RWPE2 (cell line): ENCODE results near the gene CFDP1.
"Not testable (repeated sequence)": the region's sequence is repeated elsewhere in the genome, so short reads cannot be mapped to it uniquely, and the experiment has no call there.

Source experiments
- ATAC-seq: fragments of 200-7000 bp; cut with Tn5 transposase; 3 replicates; pipeline ENCODE4 v1.9.1; 2021; ENCODE audit warnings: low read depth
- DNase-seq: peaks from one replicate; pipeline ENCODE4 v3.0.0-alpha.2; 2020; ENCODE audit warnings: low spot score
- H3K27ac ChIP-seq: fragments of 450-650 bp; 2 replicates; pipeline ENCODE4 v1.5.1; 2017; ENCODE audit warnings: mild to moderate bottlenecking; ENCODE audit not compliant: poor library complexity, severe bottlenecking
- H3K27me3 ChIP-seq: fragments of 250-450 bp; sonication (Bioruptor Pico); 2 replicates; pipeline ENCODE4 v1.5.1; 2021; ENCODE audit warnings: mild to moderate bottlenecking, moderate library complexity; ENCODE audit not compliant: insufficient read depth, poor library complexity, severe bottlenecking
- H3K36me3 ChIP-seq: fragments of 250-450 bp; sonication (Bioruptor Pico); 2 replicates; pipeline ENCODE4 v1.5.1; 2020; ENCODE audit warnings: low read depth, mild to moderate bottlenecking, moderate library complexity
- H3K4me1 ChIP-seq: fragments of 250-450 bp; sonication (Bioruptor Pico); 2 replicates; pipeline ENCODE4 v1.5.1; 2021; ENCODE audit warnings: mild to moderate bottlenecking, moderate library complexity; ENCODE audit not compliant: insufficient read depth, poor library complexity, severe bottlenecking
- H3K4me3 ChIP-seq: fragments of 250-450 bp; sonication (Bioruptor Pico); 2 replicates; pipeline ENCODE4 v1.5.1; 2021; ENCODE audit warnings: mild to moderate bottlenecking, moderate library complexity; ENCODE audit not compliant: severe bottlenecking
- H3K9me3 ChIP-seq: fragments of 250-450 bp; sonication (Bioruptor Pico); 2 replicates; pipeline ENCODE4 v1.5.1; 2021; ENCODE audit warnings: mild to moderate bottlenecking, moderate library complexity; ENCODE audit not compliant: severe bottlenecking
- CTCF ChIP-seq: fragments of 450-650 bp; IDR thresholded peaks from one replicate; pipeline ENCODE4 v1.5.1; 2017; ENCODE audit warnings: mild to moderate bottlenecking, moderate library complexity; ENCODE audit not compliant: poor library complexity, severe bottlenecking

CFDP1 gene

DNA sequence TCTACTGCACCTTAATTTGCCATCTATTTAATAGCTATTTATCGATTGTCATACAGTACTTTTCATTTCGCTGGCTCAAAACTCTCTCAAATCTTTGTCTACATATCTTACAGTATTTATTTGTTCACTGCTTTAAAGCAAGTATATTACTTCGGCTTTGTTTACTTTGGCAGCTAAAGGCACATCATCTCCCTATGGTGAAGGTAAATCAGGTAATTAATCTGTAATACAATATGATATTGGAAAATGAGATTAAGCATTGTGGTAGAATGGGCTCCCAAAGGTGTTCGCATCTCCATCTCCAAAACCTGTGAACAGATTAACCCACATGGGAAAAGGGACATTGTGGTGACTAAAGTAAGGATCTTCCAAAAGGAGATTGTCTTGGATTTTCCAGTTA is 24.7 kb upstream of the CFDP1 start:
- H3K4me3 ChIP-seq = no peak overlapping the region
- H3K36me3 ChIP-seq = peaks cover 11% of the 10 kb centered on the region; the same call in 1 of the 2 replicates
- H3K27me3 ChIP-seq = no peaks in the 10 kb centered on the region
- no peak for DNase-seq
- H3K4me1 ChIP-seq = peaks cover 9% of the 10 kb centered on the region
- no peak for TF ChIP-seq CTCF
- H3K27ac ChIP-seq = no peak overlapping the region
- no peak for ATAC-seq
- H3K9me3 ChIP-seq = no peaks in the 10 kb centered on the region

DNA sequence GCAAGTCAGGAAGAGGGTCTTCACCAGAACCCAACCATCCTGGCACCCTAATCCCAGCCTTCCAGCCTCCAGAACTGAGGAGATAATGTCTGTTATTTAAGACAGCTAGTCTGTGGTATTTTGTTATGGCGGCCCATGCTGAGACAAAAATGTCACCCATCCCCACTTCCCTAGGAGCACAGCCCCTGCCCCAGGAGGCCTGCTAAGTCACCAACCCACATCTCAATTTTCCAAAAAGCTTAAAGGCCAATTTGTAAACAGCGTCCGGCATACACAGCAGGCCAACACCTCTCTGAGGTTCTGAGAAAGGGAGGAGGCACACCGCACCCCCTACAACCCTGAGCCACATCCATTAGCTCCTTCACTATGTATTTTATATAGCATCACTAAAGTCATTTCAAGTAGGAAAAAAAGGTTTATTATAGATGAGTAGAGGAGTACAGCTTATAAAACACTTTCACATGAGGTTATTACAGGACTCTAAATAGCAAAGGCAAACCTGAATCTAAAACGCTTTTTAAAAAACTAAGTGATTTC is 24.2 kb upstream of the CFDP1 start:
- H3K27me3 ChIP-seq = no peaks in the 10 kb centered on the region
- H3K27ac ChIP-seq = no peak overlapping the region
- H3K4me1 ChIP-seq = peaks cover 4% of the 10 kb centered on the region
- no peaks in the 10 kb centered on the region for H3K9me3 ChIP-seq
- no peak overlapping the region for H3K4me3 ChIP-seq
- no peak for ATAC-seq
- peaks cover 11% of the 10 kb centered on the region; the same call in 1 of the 2 replicates for H3K36me3 ChIP-seq
- DNase-seq = no peak
- TF ChIP-seq CTCF = no peak

DNA sequence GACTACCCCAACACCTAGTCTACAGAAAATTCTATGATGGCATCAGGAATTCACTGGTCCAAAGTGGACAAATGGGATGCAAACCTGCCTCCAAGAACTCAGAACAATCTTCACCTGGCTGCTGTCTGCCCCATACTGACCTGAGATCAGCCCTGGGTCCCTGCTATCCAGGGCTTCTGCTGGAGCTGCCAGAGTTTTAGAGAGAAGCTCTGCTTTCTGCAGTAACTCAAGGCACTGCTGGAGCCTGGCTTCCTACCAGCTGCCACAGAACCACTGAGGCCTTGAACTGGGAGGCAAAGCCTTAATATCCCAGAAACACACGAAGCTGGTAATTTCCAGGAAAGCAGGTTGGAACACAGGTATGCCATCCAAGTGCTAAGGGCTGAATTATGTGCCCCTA is 23.7 kb upstream of the CFDP1 start:
- Histone ChIP-seq H3K9me3 (no peaks in the 10 kb centered on the region), H3K4me3 (no peak overlapping the region), H3K4me1 (peaks cover 3% of the 10 kb centered on the region), H3K27me3 (no peaks in the 10 kb centered on the region), H3K36me3 (peaks cover 11% of the 10 kb centered on the region; the same call in 1 of the 2 replicates), H3K27ac (no peak overlapping the region)
- no peak for DNase-seq
- no peak for ATAC-seq
- TF ChIP-seq CTCF = no peak

DNA sequence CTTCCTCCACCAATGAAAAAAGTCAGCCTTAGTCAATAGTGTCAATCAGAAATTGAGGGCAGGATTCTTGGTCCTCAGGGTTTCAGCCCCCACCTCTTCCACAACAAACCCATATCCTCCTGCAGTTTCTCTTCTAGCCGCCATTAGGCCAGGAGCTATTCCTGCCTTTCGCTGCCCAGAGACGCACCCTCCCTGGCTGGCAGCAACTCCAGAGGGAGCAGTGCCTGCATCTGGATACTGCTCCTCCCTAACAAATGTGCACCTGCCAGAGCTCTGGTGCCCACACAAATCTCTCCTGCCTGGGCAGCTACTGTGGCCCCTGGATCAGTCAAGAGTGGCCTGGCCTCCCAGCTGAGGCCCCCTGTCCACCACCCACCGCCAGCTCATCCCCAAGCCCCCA is 23.2 kb upstream of the CFDP1 start:
- not testable (repeated sequence) for H3K4me3 ChIP-seq, H3K27ac ChIP-seq, H3K4me1 ChIP-seq, ATAC-seq, H3K9me3 ChIP-seq, DNase-seq, H3K27me3 ChIP-seq
- H3K36me3 ChIP-seq = peaks cover 10% of the 10 kb centered on the region

- no peaks in the 10 kb centered on the region for H3K27me3 ChIP-seq
- H3K4me3 ChIP-seq = no peak overlapping the region
- H3K27ac ChIP-seq = no peak overlapping the region
- DNase-seq (no peak), ATAC-seq (no peak)
- TF ChIP-seq CTCF = no peak
- H3K4me1 ChIP-seq = no peaks in the 10 kb centered on the region
- no peaks in the 10 kb centered on the region for H3K9me3 ChIP-seq
- H3K36me3 ChIP-seq = peaks cover 18% of the 10 kb centered on the region
These were observed 22.4 kb upstream of the CFDP1 start for GRCh38 chr16:75455677-75456076.
